GM18519 (cell line): ENCODE data around the gene HIVEP2.

Source experiments
- ATAC-seq: cut with Tn5 transposase; IDR thresholded peaks from one replicate; pipeline ENCODE4 v1.9.1; 2021; ENCODE audit warnings: mild to moderate bottlenecking, moderate library complexity; ENCODE audit not compliant: unreplicated experiment, low FRiP score

HIVEP2 gene

DNA sequence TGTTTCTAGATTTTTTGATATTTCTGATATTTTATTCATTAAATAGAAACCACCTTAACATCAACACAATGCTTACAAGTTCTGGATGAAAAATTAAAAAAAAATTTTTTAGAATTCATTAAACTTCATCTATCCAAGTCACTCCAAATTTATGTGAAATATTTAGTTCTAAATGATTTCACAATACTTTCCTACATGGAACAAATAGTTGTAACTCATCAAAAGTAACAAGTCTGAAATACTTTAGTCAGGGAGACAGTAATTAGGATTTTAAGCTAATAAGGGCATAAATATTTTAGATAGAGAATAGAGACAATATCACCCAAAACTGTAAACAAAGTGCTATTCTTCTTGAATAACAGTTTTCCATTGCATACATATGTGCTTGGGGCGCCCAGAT lies 147.8 kb downstream of the HIVEP2 start:
- no peak for ATAC-seq

DNA sequence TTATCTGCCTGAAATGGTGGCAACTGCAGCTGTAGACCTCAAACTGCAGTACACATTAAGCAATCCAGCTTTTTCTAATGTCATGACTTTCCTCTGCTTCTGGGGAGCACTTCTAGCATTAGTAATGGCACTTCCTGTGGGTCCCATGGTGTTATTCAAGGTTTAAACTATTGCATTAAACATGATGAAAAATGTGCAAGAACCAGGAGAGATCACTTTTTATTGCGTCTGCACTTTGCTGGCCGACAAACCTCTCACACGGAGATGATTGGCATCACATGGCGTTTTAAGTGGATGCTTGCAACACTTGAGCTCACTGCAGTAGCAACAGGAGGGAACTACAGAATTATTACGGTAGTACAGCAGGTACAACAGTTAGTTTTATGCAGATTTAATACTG lies 148.4 kb downstream of the HIVEP2 start:
- no peak for ATAC-seq

DNA sequence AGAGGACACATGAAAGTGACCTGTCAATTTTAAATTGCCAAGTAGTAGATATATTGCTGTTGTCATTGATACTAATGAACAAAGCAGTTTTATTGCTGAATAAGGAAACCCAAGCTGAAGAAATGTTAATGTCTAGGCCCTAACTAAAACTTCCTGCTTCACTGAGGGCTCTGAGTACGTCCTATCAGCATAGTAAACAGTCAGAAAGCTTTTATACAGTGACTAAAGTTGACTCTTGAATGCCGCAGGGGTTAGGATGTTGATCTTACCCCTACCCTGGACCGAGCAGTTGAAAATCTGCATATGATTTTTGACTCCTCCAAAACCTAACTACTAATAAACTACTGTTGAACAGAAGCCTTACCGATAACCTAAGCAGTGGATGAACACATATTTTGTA lies 149.0 kb downstream of the HIVEP2 start:
- no peak for ATAC-seq

DNA sequence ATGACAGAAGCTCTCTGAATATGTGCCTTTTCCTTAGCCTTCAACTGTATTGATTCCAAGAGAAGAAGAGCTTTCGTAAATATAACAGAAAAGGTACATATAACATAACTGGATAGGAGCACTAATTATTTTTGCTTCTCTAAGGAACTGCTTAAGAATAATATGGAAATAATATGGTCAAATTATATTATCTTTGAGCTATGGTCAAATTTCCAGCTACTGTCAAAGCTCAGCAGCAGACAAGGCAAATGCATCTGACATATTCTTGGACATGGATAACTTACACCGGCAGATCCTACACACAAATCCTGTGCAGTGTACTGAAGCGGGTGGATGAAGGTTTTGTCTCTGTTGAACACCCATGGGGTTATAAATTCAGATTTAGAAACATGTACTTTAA lies 150.6 kb downstream of the HIVEP2 start:
- ATAC-seq: no peak

DNA sequence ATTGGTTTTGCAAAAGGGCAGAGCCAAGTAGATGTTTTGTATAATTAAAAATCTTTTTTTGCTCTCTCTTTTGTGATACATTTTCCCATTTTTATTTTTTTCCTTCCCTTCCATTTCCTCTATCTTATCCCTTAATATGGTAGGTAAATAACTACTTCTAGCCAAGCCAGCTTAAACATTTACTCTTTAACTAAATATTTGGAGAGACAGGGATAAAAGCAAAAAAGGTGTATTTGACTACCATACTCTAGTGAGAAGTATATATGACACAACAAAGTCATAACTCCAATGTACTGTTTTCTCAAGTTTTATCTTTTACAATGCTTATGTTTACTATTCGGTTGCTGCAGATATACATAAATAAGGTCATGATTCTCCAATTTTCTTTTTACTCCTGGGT lies 154.7 kb downstream of the HIVEP2 start:
- ATAC-seq: no peak

DNA sequence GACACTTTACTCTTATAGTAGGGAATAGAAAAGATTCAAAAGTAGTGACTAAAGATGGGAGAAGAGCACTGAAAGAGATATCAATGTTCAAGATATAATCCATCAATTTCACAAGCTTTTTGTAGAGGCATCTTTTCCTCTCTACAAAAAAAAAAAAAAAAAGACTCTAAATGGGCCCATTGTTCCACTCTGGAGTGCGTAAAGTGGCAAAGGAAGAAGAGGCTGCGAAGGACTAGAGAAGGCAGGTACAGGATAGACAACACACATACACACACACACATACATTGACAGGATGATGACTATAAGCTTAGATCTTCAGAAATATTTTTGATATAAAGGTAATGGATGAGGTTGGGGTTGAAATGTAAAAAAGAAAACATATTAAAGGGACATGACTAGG lies 157.6 kb downstream of the HIVEP2 start:
- no peak for ATAC-seq

DNA sequence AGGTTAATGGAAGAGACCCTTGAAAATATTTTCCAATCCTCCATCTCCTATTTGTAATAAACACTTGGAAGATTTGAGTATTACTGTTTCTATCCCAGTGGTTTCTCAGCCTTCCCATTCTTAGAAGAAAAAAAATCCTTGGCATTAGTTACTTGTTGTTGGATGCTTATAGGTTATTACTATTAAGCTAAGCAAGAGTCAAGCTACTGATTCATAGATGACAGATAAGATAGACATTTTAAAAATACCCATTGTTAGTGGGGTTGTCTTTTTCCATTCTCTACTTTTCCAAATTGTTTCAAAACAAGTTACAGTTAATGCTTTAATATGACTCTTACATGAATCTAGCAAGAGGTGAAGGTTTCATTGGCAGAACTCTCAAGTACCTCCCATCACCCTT lies 158.5 kb downstream of the HIVEP2 start:
- ATAC-seq: no peak

DNA sequence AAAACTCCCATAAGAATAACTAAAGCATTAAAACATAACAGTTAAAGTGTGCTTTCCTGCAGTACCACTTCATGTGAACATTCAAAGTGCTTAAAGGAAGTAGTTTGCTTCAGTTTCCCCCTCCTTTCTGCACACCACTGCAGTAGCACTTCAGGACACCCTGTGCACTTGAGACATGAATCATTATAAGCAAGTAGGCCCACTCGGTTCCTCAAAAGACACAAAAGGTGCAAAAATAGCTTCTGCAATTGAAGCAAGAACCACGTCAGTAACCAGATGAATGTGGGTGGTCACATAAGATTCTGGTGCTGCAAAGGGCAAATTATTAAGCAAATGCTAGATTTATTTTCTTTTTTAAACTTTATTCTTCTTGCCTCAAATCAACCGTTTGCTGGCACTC lies 160.6 kb downstream of the HIVEP2 start:
- peak; percentile 99 for ATAC-seq

DNA sequence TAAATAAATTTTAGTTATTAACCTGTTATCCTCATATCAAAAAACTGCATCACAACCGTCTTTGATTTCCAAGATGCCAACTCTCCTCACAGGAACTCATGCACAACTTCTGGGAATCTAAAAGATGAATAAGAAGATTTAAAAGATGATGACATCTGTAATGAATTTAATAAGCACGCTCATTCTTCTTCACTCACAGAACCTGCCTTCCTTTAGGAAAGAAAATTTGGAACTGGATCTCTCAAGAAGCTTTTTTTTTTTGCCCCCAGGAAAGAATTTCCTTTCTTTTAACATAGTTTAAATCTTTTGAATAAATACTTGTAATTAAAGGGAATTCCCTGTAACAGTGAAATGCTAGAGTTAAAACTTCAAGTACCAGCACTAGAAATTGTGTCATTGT lies 161.5 kb downstream of the HIVEP2 start:
- ATAC-seq: no peak

DNA sequence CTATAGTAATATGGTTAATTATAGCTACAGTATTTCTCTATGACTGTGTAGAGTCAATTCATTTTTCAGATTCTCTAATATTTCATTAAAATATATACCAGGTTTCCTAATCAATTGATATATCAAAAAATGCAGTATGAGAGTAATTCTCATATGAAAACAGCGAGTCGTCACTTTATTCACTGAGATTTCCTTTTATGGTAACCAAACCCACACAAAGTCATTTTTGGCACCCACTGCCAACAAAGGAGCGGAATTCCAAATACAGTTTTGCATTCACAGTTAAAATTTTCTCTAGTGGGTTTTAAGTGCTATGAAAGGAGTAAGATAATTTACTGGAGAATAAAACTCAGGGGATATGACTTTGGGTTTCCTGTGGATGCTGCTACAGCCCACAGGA lies 163.8 kb downstream of the HIVEP2 start:
- no peak for ATAC-seq

DNA sequence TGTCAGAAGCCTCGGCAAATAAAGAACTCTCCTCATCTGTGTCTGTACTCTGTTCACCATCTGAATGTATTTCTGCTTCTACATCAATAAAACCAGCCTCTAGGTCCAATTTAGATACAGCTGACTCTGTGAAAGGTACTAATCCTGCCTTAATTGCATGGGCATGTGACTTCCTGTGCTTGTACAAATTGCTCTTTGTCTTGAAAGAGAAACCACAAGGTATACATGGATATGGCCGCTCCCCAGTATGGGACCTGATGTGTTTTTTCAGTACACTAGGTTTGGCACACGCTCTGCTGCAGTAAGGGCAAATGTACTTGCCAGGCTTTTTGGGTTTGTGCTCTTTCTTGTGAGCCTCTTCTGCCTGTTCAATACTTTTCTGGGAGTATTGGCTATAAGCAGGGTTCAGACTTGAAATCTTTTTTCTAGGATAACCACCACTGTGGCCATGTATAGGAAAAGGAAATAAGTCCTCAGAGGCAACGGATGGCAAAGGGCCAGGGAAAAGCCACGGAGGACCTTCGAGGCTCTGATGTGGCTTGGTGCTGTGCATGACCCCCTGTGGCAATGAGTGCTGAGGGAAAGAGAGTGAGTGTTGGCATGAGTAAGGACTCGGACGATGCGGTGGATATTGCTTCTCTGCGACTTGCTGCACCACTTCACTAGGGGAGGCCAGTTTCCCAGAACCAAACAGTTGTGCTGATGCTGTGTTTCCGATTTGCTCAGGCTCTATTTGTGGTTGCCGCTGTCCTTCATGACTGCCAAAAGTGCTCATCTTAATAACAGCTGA lies 170.9 kb downstream of the HIVEP2 start:
- no peak for ATAC-seq

DNA sequence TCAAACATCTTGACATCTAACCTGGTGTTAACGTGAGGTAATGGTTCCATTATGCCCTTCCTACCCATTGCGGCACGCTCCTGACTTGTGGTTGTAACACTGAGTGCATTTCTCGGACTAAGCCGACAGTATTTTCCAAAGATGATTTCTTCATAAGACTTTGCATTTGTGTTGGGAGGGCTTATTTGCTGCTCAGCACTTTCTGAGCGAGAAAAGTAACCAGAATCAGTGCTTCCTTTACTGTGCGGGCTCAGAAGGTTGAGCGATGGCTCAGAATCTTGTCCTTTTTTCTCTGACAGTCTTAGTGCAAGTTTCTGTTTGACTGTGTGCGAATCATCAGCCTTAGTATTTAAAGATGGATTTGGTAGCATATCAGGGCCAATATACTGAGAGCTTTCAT lies 171.7 kb downstream of the HIVEP2 start:
- no peak for ATAC-seq

DNA sequence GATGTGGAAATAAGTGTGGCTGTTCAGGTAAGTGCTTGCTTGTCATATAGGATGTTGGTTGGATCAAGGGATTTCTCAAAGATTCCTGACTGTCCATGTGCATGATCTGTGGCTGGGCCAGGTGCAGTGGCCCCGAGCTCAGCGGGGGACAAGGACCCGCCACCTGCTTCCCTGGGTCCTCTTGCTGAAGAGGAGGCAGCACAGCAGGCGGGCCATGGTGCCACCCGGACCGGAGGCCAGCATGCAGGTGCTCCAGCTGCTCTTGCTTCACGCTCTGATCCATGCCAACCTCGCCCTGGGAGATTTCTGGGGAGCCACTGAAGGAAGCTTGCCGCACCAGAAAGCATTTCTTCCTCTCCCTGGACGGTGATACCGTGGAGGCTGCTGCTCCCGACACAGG lies 173.8 kb downstream of the HIVEP2 start:
- ATAC-seq: no peak

DNA sequence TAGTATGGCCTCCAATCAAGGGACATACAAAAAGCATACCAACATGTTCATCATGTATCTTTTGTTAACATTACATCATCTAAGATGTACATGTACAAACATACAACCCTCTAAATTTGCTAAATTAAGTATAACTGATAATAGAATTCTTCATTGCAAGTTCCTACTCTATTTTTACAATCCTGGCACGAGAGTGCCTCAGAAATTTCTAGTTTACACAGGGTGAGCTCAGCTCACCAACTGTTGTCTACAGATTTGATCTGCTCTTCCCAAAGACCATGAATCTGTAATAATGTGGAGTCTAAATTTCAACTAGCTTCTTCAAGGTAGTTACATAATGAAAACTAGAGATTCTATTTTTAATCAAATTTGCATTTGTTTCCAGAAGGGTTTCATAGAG lies 179.7 kb downstream of the HIVEP2 start:
- ATAC-seq: no peak

DNA sequence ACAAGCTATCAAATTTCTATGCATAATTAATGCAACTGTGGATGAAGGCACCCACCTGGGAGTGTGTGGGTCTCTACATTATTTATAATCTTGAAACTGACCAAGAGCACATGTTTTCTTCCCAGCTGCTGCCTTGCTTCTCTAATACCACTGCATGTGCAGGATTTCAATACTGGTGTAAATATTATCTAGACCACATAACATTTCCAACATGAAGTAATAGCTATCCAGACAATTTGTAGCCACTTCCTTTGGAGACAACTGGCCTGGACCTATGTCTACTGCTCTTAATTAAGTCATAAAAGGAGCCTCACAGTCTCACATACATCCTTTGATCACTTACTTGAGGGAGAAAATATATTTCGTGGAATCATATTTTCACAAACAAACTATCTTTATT lies 180.7 kb downstream of the HIVEP2 start:
- ATAC-seq: no peak

DNA sequence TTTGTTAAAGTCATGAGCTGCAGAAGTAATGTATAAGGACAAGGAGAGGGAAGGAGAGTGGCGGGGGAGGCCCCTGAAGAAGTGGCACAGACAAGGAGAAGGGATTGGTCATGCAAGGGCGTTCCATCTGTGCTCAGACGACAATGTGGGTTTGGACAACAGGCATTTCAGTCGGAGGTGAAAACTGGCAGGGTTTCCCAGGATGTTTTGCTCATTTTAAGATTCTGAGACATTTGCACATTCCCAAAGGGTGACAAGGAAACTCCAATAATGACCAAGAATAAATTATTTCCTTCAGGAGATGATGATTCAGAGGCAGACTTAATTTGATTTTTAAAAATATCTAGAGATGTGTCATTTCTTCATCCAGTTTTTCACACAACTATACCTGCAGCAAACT lies 181.8 kb downstream of the HIVEP2 start:
- no peak for ATAC-seq

DNA sequence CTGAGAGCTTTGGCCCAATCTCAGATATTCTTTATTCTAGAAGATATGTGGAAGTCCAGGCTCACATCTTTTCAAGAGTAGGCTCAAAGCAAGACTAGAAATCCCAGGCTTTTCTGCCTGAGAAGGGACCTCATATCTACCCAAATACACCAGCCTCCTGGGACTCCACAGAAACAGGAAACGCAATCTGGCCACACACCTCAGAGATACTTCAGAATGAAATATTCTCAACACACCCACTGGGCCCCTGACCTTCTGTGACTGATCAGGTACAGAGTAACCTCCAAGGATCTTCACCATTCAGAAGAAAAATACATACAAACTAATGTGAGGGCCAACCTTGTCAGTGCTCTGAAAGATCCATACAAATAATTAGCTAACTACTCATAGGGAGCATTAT lies 183.2 kb downstream of the HIVEP2 start:
- ATAC-seq: peak; percentile 85

DNA sequence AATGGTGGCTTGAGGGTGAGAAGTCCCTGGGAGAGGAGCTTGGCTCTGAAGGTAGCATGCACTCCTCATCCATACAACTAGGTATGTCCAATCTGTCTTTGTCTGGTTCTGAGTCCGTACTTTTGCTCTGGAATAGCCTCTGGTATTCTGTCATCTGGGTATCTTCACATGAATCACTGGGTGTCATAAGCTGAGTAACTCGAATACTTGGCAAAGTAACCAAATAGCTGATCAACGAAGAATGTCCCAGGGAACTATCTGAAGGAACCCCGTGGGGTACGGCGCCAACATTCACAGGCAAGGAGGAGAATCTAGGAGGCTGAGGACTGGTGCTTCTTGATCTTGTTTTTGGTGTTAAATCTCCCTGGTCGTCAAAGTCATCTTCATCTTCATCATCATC lies 184.8 kb downstream of the HIVEP2 start:
- ATAC-seq: no peak

DNA sequence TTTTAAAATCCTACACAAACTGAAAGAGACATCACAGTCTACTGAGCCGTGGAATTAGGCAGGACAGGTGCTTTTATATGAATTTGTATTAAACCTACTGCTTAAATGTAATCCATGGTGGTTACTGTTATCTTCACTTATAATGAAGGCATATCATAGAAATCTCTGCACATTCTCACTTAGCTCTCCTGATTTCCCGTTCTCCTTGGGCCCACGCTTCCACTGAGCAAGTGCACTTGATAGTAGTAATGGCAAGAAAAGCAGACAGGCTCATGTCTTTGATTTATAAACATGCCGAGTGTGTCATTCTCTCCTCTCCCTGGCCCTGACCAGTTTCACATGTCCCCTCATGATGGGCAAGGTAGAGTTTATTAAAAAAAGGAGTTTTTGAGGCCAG lies 186.3 kb downstream of the HIVEP2 start:
- ATAC-seq: no peak

DNA sequence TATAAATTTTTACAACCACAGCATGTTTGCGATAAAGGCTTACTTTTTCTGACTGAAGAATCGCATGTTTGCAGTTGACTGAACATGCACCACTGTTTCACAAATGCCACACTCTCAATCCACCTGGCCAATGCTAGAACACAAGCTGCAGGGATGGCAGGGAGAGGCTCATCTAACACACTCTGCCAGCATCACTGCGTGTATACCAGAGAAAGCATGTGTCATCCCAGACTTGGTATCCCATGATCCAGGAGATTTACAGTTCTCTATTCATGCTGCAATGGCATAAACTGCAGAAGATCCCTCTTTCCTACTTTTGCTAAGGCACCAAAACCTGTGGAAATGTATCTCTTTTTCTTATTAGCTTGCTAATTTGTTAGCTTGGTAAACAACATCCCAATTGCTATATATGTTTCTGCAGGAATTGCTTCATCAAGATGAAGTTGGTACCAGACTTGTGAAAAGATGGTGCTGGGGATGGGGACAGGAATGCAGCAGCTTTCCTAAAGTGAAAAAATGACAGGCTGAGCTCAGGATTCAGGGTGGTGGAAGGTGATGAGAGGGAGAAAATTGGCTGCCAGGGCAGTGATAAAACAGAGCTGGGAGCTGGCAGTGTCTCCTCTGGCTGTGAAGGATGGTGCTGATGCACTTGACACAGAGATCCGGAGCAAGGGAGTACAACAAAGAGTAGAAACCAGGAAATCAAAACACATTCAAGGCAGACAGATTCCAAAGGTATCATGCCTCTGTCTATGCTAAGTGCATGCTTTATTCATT lies 186.9 kb downstream of the HIVEP2 start:
- no peak for ATAC-seq

DNA sequence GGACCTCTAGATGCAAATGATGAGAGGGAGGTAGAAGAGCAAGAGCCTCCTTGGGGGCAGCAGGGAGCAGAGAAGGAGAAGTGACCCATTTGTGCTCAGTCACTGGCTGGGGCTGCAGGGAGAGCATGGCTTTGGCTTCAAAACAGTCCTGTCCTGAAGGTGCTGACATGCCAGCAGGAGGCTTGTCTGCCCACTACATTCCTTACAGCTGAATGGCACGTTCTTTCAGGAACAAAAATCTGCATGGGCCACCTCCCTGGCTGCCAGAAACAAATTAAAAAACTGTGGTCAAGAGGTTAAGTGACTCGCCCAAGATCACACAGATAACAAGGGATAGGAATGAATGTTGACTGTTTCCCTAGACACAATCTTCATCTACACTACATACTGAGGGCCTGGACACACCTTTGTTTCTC lies 188.8 kb downstream of the HIVEP2 start:
- ATAC-seq: no peak

DNA sequence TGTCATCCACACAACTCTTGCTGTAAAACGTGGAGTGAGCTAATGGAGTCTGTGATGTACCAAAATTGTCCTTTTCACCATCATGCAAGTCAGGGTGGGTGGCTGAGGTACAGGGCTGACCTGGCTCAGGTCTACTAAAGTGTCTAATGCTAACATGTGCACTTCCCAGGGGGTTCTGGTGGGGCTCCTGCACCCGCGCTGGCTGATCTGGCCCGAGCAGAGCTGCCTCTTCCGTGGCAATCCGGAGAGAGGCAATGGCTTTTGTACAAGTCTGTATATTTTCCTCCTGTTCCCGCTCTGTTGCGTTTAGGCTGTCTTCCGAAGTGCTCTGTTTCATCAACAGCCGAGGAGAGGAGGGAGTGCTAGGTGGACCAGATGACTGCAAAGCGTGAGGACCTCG lies 191.8 kb downstream of the HIVEP2 start:
- no peak for ATAC-seq
